NT2/D1 (cell line): ENCODE data around the gene PPP2R5C.

Experiments
- DNase-seq: peaks from one replicate; pipeline ENCODE4 v3.0.0-alpha.2; 2011; ENCODE audit warnings: low read depth, low spot score
- H3K27me3 ChIP-seq: 2 replicates; pipeline ENCODE4 v1.6.0; 2011; ENCODE audit warnings: mild to moderate bottlenecking; ENCODE audit not compliant: insufficient read length, insufficient read depth
- H3K36me3 ChIP-seq: 2 replicates; pipeline ENCODE4 v1.6.1; 2011; ENCODE audit warnings: mild to moderate bottlenecking, low read length, mixed read lengths; ENCODE audit not compliant: insufficient read depth, insufficient read length
- H3K4me1 ChIP-seq: 2 replicates; pipeline ENCODE4 v1.5.1; 2011; ENCODE audit not compliant: insufficient read depth, insufficient read length
- H3K4me3 ChIP-seq: 2 replicates; pipeline ENCODE4 v1.5.1; 2011; ENCODE audit warnings: low read depth; ENCODE audit not compliant: insufficient read length
- H3K9ac ChIP-seq: 2 replicates; pipeline ENCODE4 v1.6.0; 2011; ENCODE audit warnings: low read depth; ENCODE audit not compliant: insufficient read length
- H3K9me3 ChIP-seq: 2 replicates; pipeline ENCODE4 v1.5.1; 2011; ENCODE audit warnings: mild to moderate bottlenecking, low read length; ENCODE audit not compliant: insufficient read depth
- SUZ12 ChIP-seq: IDR thresholded peaks from 2 replicates; pipeline ENCODE4 v1.6.1; 2011; ENCODE audit not compliant: insufficient read length, insufficient read depth; ENCODE audit errors: extremely low read depth
- YY1 ChIP-seq: IDR thresholded peaks from 2 replicates; pipeline ENCODE4 v1.6.1; 2011; ENCODE audit not compliant: insufficient read length, insufficient read depth
- ZNF274 ChIP-seq: IDR thresholded peaks from 2 replicates; pipeline ENCODE4 v1.6.1; 2011; ENCODE audit warnings: mild to moderate bottlenecking, low read depth, low read length

Gene PPP2R5C

DNA sequence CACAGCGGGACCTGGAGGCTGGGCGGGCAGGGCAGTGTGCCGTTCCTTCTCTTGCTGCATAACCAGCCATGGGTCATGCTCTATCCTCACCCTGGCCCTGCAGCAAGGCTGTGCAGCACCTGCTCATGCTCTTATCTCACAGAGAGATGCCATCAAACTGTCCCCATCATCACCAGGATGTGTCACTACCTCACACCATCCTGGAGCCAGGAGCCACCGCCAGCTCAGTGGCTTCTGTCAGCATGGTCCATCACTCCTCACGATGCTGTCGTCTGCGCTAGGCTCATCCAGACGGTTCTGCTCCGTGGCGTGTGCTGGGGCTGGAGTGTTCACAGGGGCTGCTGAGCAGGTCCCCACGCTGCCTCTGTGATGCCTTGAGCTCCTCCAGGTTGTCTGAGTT is 125.7 kb downstream of the PPP2R5C start:
- Histone ChIP-seq H3K4me3 (no peak overlapping the region), H3K9ac (no peak overlapping the region), H3K9me3 (no peaks in the 10 kb centered on the region), H3K4me1 (no peaks in the 10 kb centered on the region), H3K27me3 (no peaks in the 10 kb centered on the region), H3K36me3 (peaks cover 54% of the 10 kb centered on the region)
- no peak for DNase-seq
- TF ChIP-seq SUZ12 (no peak), ZNF274 (no peak), YY1 (no peak)

DNA sequence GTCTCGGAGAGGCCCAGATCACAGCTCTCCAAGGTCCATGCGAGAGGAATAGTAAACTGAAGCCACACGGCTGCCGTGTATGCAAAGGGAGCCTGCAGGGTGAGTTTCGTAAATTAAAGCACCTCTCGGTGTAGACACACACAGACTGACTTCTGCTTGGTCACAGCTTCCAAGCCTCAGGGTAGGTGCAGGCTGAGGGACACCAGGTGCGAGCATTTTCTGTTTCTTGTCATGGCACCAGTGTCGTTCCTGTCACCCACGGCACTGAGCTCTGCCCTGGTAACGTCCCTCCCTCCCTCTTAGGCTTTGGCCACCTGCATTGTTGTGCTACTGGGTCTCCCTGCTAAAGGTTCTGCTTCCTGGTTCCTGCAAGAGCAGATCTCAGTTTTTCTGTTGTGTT is 126.7 kb downstream of the PPP2R5C start:
- Histone ChIP-seq H3K4me1 (no peaks in the 10 kb centered on the region), H3K9ac (no peak overlapping the region), H3K9me3 (no peaks in the 10 kb centered on the region), H3K27me3 (no peaks in the 10 kb centered on the region), H3K36me3 (peaks cover 54% of the 10 kb centered on the region), H3K4me3 (no peak overlapping the region)
- TF ChIP-seq ZNF274 (no peak), YY1 (no peak), SUZ12 (no peak)
- no peak for DNase-seq

DNA sequence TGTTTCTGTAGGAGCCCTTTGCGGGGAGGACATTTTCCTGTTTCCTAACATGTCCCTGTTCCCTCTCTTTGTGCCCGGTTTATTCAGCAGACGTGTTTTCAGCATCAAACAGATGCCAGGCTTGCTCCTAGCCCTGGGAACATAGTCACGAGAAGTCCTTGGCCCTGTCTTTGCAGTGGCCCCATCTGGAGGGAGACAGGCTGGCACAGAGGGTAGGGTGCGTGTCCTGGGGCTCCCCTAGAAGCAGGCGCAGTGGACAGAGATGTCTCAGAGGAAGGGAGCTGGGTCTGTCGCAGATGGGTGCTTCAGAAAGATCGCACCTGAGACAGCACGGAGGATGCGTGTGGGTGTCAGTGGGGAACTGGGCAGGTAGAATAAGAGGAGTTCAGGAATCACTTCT is 127.9 kb downstream of the PPP2R5C start:
- H3K9ac ChIP-seq = no peak overlapping the region
- DNase-seq = no peak

DNA sequence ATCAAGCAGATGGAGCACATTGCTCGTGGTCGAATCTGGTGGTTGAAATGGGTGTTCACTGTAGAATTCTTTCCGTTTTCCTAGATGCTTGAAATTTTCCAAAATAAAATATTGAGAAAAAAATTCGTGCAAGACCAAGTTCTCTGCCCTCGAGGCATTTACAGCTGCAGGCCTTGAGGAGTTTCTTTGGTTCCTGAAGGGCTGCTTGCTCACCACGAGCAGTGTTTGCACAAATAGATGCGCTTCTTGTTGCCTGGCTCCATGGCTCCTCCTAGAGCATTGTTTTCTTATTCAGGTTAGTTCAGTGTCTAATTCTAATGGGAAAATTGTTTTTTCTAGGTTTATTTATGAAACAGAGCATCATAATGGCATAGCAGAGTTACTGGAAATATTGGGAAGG is 128.4 kb downstream of the PPP2R5C start:
- Histone ChIP-seq H3K9ac (no peak overlapping the region), H3K36me3 (peaks cover 48% of the 10 kb centered on the region), H3K9me3 (no peaks in the 10 kb centered on the region), H3K4me1 (no peaks in the 10 kb centered on the region), H3K4me3 (no peak overlapping the region), H3K27me3 (no peaks in the 10 kb centered on the region)
- no peak for TF ChIP-seq ZNF274
- no peak for TF ChIP-seq YY1
- no peak for TF ChIP-seq SUZ12
- DNase-seq = no peak

More for the DNA sequence above, 127.9 kb downstream of the PPP2R5C start:
- Histone ChIP-seq H3K4me1 (no peaks in the 10 kb centered on the region), H3K4me3 (no peak overlapping the region), H3K36me3 (peaks cover 52% of the 10 kb centered on the region), H3K27me3 (no peaks in the 10 kb centered on the region), H3K9me3 (no peaks in the 10 kb centered on the region)
- no peak for TF ChIP-seq YY1
- no peak for TF ChIP-seq ZNF274
- no peak for TF ChIP-seq SUZ12

DNA sequence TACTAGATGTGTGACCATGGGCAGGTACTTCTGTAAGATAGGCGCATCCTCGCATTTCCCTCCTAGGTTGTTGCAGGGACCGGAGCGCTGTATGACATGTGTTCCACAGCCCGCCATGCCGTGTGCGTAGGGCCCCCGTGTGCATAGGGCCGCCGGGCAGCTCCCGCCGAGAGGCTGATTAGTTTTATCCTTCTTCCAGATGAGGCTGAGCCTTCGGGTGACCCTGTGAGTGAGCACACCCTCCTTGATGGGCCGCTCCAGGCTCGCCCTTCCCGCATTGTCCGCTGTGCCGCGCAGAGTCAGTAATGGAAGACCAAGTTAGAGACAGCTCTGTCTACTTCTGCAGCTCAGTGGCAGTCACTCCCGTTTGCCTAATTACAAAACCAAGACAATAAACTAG is 130.0 kb downstream of the PPP2R5C start:
- Histone ChIP-seq H3K9ac (no peak overlapping the region), H3K4me1 (no peaks in the 10 kb centered on the region), H3K36me3 (peaks cover 49% of the 10 kb centered on the region), H3K27me3 (no peaks in the 10 kb centered on the region), H3K4me3 (no peak overlapping the region), H3K9me3 (no peaks in the 10 kb centered on the region)
- no peak for DNase-seq
- TF ChIP-seq SUZ12 (no peak), YY1 (no peak), ZNF274 (no peak)

DNA sequence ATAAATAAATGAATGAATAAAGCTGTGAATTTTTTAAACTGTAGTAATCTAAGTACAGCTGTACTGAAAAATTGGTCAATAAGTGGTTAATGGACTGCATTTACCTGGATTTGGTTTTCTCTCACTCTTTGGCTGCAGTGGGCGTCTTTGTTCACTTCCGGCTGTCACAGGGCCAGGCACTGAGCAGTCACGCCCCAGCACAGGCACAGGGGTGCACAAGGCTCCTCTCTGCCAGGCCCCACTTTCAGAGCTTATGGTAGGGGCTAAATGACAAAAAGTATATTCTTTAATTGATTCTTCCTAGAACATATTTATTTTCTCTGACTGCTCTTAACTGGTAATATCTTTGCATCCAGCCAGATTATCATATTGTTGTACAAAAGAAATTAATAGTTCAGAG is 132.2 kb downstream of the PPP2R5C start:
- DNase-seq = no peak
- Histone ChIP-seq H3K9ac (no peak overlapping the region), H3K4me1 (no peaks in the 10 kb centered on the region), H3K36me3 (peaks cover 50% of the 10 kb centered on the region), H3K27me3 (no peaks in the 10 kb centered on the region), H3K4me3 (no peak overlapping the region), H3K9me3 (no peaks in the 10 kb centered on the region)
- TF ChIP-seq ZNF274 (no peak), SUZ12 (no peak), YY1 (no peak)

DNA sequence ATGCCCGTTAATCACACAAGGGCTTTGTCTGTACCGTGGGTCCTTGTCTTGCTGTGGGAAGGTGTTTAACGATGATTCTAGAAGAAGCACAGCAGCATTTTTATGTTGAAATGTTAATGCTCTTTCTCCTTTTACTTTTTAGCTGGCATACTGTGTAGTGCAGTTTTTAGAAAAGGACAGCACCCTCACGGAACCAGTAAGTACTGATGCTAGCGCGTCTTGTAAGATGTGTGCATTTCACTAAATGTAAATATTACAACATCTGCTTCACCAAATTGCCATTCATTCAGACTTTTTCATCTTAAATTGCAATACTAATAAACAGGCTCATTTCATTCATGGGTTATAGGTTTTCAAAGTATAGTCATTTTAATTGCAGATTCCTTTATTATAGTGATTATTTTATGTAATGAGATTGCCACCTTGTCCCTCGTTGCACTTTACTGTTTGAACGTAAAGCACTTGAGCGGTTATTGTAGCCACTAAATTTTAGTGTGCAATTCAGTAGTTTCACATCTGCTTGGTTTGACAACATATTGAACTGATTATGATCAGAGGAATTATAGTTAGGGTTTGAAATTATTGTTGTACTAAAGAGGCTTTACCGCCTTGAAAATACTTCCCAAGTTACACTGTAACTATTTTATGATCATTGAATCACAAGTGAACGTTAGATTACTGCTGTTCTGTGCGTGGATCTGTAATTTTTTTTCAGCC is 133.0 kb downstream of the PPP2R5C start:
- TF ChIP-seq SUZ12 (no peak), ZNF274 (no peak), YY1 (no peak)
- no peaks in the 10 kb centered on the region for H3K4me1 ChIP-seq
- no peak for DNase-seq
- no peak overlapping the region for H3K9ac ChIP-seq
- H3K27me3 ChIP-seq = no peaks in the 10 kb centered on the region
- peaks cover 56% of the 10 kb centered on the region for H3K36me3 ChIP-seq
- H3K9me3 ChIP-seq = no peaks in the 10 kb centered on the region
- no peak overlapping the region for H3K4me3 ChIP-seq

DNA sequence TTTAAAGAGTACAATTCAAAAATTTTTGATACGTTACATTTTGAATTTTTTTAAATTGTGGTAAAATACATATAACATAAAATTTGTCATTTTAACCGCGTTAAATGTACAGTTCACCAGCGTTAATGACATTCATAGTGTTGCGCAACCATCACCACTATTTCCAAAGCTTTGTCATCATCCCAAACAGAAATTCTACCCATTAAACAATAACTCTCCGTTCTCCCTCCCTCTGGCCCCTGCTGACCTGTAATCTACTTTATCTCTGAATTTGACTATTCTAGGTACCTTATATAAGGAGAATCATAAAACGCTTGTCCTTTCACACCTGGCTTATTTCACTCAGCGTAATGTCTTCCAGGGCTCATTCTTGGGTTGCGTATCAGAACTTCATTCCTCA is 133.7 kb downstream of the PPP2R5C start:
- H3K27me3 ChIP-seq = no peaks in the 10 kb centered on the region
- TF ChIP-seq YY1 = no peak
- H3K4me1 ChIP-seq = no peaks in the 10 kb centered on the region
- no peak overlapping the region for H3K4me3 ChIP-seq
- H3K9ac ChIP-seq = no peak overlapping the region
- H3K9me3 ChIP-seq = no peaks in the 10 kb centered on the region
- no peak for DNase-seq
- H3K36me3 ChIP-seq = peaks cover 60% of the 10 kb centered on the region
